ENCODE measurements around the gene FAM89A. TPM values are rescaled to one million over a fixed set of nuclear protein-coding genes. Genes with fewer than 3 reads are reported as not detected.

FAM89A gene
- total RNA-seq, 4 donors from 2014 or later, result 10.3 to 20.5 (median 16.1) TPM

DNA sequence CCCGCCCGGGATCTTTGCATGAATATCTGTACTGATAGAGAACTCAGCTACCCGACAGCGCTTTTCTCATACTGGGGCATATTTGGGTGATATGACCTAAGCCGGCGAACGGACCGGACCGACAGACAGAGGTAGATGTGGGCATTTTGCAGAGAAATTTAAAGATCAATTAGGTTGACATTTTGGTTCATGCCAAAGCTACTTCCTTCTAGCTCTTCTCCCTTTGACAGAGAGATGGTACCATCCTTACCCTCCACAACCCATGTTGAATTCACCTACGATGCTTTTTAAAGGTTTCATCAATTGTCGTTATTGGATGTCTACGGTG is 60.7 kb downstream of the FAM89A start:
- intact Hi-C loops (cut with DNase I; ENCODE audit: low total_unique reads), result no loop called here
- H3K27me3 ChIP-seq, result no peaks in the 10 kb centered on the region
- H3K27ac ChIP-seq, result peak overlapping the region; percentile 46 to 57
- peaks cover 4 to 8% of the 10 kb centered on the region in 2 donors for H3K4me1 ChIP-seq
- DNase-seq, result no peak
- no peaks in the 10 kb centered on the region for H3K9me3 ChIP-seq
- peak overlapping the region; percentile 59 to 90 for H3K4me3 ChIP-seq
- TF ChIP-seq, protein P1, sequence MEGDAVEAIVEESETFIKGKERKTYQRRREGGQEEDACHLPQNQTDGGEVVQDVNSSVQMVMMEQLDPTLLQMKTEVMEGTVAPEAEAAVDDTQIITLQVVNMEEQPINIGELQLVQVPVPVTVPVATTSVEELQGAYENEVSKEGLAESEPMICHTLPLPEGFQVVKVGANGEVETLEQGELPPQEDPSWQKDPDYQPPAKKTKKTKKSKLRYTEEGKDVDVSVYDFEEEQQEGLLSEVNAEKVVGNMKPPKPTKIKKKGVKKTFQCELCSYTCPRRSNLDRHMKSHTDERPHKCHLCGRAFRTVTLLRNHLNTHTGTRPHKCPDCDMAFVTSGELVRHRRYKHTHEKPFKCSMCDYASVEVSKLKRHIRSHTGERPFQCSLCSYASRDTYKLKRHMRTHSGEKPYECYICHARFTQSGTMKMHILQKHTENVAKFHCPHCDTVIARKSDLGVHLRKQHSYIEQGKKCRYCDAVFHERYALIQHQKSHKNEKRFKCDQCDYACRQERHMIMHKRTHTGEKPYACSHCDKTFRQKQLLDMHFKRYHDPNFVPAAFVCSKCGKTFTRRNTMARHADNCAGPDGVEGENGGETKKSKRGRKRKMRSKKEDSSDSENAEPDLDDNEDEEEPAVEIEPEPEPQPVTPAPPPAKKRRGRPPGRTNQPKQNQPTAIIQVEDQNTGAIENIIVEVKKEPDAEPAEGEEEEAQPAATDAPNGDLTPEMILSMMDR (IDR thresholded peaks at IDR 0.05), result no peak
- TF ChIP-seq POLR2A (IDR thresholded peaks at IDR 0.05), result no peak
- no peaks in the 10 kb centered on the region for H3K36me3 ChIP-seq

DNA sequence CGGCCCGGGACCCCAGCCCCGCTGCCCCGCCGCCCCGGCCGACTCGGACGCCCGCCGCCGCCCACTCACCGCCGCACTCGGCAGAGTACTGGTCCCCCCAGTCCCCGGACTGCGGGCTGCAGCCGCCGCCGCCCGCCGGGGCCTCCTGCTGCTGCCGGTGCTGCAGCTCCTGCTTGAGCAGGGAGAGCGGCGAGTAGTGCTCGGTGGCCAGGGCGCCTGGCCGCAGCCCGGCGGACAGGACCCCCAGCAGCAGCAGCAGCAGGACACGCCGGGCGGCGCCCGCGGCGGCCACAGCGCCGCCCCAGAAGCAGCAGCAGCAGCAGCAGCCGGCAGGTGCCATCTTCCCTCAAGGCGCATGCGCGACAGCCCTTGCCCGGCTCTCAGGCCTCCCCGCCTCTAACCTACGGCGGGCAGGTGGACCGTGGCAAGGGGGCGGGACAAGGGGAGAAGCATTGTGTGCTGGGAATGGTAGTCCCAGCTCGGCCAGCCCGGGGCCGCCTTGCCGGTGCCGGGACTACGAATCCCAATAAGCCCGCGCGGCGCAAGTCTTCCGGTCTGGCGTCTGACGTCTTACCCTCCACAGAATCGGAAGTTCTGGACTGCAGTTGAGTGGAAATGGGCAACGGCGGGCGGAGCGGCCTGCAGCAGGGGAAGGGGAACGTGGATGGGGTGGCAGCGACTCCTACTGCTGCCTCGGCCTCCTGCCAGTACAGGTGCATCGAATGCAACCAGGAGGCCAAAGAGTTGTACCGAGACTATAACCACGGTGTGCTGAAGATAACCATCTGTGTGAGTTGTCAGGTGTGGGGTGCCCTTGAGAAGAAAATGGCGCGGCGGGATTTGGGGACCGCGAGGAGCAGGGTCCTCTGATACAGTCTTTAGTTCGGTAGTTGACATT is 61.3 kb downstream of the FAM89A start, which contains the start of the genes ARV1 and TTC13:
ARV1 (plus strand) TSS at position 604 of the 898 bp plus-strand sequence; CDS start at position 616, 12 bp downstream.
TTC13 (minus strand) TSS at position 371 of the 898 bp plus-strand sequence; CDS start at position 340, 31 bp downstream.
- Histone ChIP-seq H3K9me3 (no peaks in the 10 kb centered on the region), H3K4me3 (peak within 1 kb of the TSS; percentile 59 to 90), H3K4me1 (peaks cover 4 to 8% of the 10 kb centered on the region in 2 donors), H3K27ac (peak within 1 kb of the TSS; percentile 46 to 57), H3K36me3 (no peaks in the 10 kb centered on the region), H3K27me3 (no peaks in the 10 kb centered on the region)
- DNase-seq, result peak; percentile 96 to 98
- TF ChIP-seq, protein P1 (IDR thresholded peaks at IDR 0.05), result peak in 3 of 4 experiments; percentile 16 to 45 (median 26)
- peak; percentile 23 to 53 for TF ChIP-seq POLR2A (IDR thresholded peaks at IDR 0.05)
- intact Hi-C loops (cut with DNase I; ENCODE audit: low total_unique reads), result no loop called here

DNA sequence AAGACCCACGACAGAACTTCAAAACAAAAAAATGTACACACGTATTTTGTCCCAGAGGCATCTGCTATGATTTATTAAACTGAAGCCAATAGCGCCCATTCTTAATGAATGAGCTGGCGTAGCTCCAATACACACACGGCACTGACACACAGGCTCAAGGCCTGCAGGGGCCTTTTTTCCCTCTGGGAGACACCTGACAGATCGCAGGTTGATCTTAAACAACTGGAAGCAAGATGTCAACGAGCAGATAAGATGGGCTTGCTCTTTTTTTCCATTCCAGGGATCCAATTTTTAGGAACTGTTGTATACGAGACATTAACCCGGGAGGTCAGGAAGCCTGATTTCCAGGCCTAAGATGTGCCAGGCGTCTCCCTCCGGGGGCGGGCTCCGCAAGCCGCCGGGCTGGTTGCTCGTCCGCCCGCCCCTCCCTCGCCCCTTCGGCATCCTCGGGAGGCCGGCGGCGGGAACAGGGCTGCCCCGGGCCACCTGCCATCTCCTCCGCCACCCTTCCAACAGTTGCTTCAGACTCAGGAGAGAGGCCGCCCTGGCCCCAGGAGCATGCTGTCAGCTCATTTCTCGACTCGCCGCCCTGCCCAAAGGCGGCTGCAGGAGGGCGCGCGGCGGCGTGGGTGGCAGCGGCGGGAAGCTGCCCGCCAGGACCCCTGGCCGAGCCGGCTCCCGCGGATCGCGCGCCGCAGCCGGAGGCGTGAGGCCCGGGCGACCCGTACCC is 62.1 kb downstream of the FAM89A start:
- DNase-seq, result peak; percentile 17 to 38
- peak overlapping the region in 1 of 2 donors; percentile 51 for H3K27ac ChIP-seq
- H3K9me3 ChIP-seq, result no peaks in the 10 kb centered on the region
- peaks cover 4 to 8% of the 10 kb centered on the region in 2 donors for H3K4me1 ChIP-seq
- intact Hi-C loops (cut with DNase I; ENCODE audit: low total_unique reads), result no loop called here
- TF ChIP-seq, protein P1 (IDR thresholded peaks at IDR 0.05), result no peak
- no peak for TF ChIP-seq POLR2A (IDR thresholded peaks at IDR 0.05)
- H3K36me3 ChIP-seq, result no peaks in the 10 kb centered on the region
- no peaks in the 10 kb centered on the region for H3K27me3 ChIP-seq
- peak overlapping the region; percentile 59 to 90 for H3K4me3 ChIP-seq

DNA sequence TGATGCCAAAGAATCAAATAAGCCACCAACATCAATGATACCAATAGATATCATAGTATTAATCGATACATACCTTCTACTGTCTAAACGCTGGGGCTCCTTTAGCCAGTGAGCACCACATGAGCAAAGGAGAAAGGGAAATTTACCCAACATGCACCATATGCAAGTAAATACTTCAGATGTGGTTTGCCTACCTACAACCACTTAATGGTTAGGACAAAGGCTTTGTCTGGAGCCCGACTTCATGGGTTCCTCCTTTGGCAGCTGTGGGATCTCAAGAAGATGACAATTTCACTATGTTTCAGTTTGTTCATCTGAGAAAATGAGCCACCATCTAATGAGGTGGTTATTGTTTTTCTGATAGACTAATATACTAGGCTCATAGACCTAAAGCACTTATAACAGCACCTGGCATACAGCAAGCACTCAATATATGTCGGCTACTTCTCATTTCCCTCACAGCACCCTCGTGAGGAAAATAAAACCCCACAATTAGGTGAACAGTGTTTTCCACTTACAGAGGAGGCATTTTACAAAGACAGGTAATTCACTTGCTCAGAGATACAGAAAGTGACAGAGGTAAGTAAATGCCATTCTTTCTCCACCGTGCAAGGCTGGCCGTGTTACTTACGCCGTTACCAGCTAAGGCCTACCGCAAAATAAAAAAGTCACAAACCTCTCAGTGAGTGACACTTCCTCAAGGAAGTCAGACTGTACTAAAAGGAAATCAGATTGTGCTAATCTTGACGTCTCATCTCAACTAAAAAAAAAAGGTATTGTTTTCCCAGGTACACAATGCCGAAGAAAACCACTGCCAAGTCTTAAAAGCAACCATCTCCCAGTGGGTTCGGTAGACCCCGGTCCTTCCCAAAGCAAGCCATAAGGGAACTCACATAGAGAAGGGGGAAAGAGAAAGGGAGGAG is 63.0 kb downstream of the FAM89A start:
- Histone ChIP-seq H3K9me3 (no peaks in the 10 kb centered on the region), H3K27me3 (no peaks in the 10 kb centered on the region), H3K27ac (peak overlapping the region in 1 of 2 donors; percentile 51), H3K4me3 (peak overlapping the region; percentile 59 to 90), H3K36me3 (no peaks in the 10 kb centered on the region), H3K4me1 (peaks cover 4 to 8% of the 10 kb centered on the region in 2 donors)
- intact Hi-C loops (cut with DNase I; ENCODE audit: low total_unique reads), result no loop called here
- DNase-seq, result no peak
- TF ChIP-seq, protein P1 (IDR thresholded peaks at IDR 0.05), result no peak
- TF ChIP-seq POLR2A (IDR thresholded peaks at IDR 0.05), result no peak
